Stomach (tissue), 9 donors: ENCODE data around the gene CYP2A13. TPM values are rescaled to one million over a fixed set of nuclear protein-coding genes. Genes with fewer than 3 reads are reported as not detected.

Experiments
- DNase-seq, 2 donors: peaks; one replicate each; pipeline versions ENCODE4 v3.0.0 to v3.0.0-alpha.2; 2013 to 2019
- H3K27ac ChIP-seq, 5 donors: fragments of 200-600 bp in 4 of 5; sonication (generic) in 4 of 5; one replicate each; pipeline ENCODE4 v1.5.1; 2013 to 2019; ENCODE audit warnings: mild to moderate bottlenecking in 1 of 5, moderate library complexity in 1 of 5
- H3K27me3 ChIP-seq, 3 donors: fragments of 200-600 bp; sonication (generic); one replicate each; pipeline ENCODE4 v1.5.1; 2017 to 2019; ENCODE audit warnings: mixed run types in 1 of 3
- H3K36me3 ChIP-seq, 4 donors: fragments of 200-600 bp; sonication (generic); 1 replicate in 3 of 4; 2 replicates in 1 of 4; pipeline ENCODE4 v1.5.1; 2016 to 2019
- H3K4me1 ChIP-seq, 4 donors: fragments of 200-600 bp; sonication (generic); one replicate each; pipeline ENCODE4 v1.5.1; 2016 to 2019
- H3K4me3 ChIP-seq, 4 donors: fragments of 200-600 bp; sonication (generic) in 3 of 4; one replicate each; pipeline ENCODE4 v1.5.1; 2016 to 2019; ENCODE audit warnings: mild to moderate bottlenecking in 1 of 4
- H3K9me3 ChIP-seq, 4 donors: fragments of 200-600 bp; sonication (generic); one replicate each; pipeline ENCODE4 v1.5.1; 2016 to 2019
- EP300 ChIP-seq: sonication (generic); formaldehyde crosslinking; IDR thresholded peaks from one replicate; pipeline ENCODE4 v1.6.1; 2017; ENCODE audit warnings: antibody characterized with exemption
- POLR2A ChIP-seq, 4 donors: fragments of 450-650 bp; IDR thresholded peaks; one replicate each; pipeline ENCODE4 v1.6.1; 2016; ENCODE audit warnings: antibody characterized with exemption in 4 of 4, control low read depth in 2 of 4, mild to moderate bottlenecking in 1 of 4, moderate library complexity in 1 of 4
- POLR2AphosphoS5 ChIP-seq, 3 donors: sonication (generic); formaldehyde crosslinking; IDR thresholded peaks; one replicate each; pipeline ENCODE4 v1.6.1; 2016; ENCODE audit warnings: antibody characterized with exemption in 3 of 3
- WGBS, 5 donors: extraction: QIAGEN DNeasy Blood & Tissue Kit in 3 of 5; methylation state at CpG; one replicate each; pipeline versions ENCODE4 v1.1.5 to v1.1.7; 2013 to 2018; 5-methylcytosine and 5-hydroxymethylcytosine counted together
- intact Hi-C: fragments of 100-400 bp; cut with DNase I; formaldehyde crosslinking; loops from one replicate; pipeline ENCODE4 v1.15.1; 2023; ENCODE audit warnings: low total_unique reads
- polyA plus RNA-seq, 3 donors: library from polyadenylated mRNA; stranded (reverse); fragments of 200-250 nt; gene quantifications; one replicate each; pipeline ENCODE4 v1.2.3, GENCODE V29; 2013
- total RNA-seq, 5 donors: library from RNA; depleted of rRNA; stranded (reverse); fragments of >200 nt; gene quantifications; one replicate each; pipeline versions ENCODE4 v1.1.0 to v1.2.3, GENCODE V29; 2014 to 2016
- TF ChIP-seq, protein P1 (sequence below), 7 experiments: fragments of 450-650 bp in 4 of 7; fragments of 200-600 bp in 3 of 7; sonication (generic) in 3 of 7; IDR thresholded peaks; one replicate each; pipeline ENCODE4 v1.5.1; 2016 to 2019; ENCODE audit warnings: antibody characterized with exemption in 7 of 7, control low read depth in 2 of 7, mild to moderate bottlenecking in 1 of 7
- donor health status: healthy with polysubstance abuse.
- donor health status: Bipolar disorder and iron deficiency.
- donor health status: healthy.

The CYP2A13 gene
- total and polyA plus RNA-seq, 8 donors, result not detected

- Histone ChIP-seq H3K4me3 (no peak overlapping the region), H3K27me3 (peaks cover 0 to 31% (median 0%) of the 10 kb centered on the region in 3 donors), H3K9me3 (no peaks in the 10 kb centered on the region), H3K27ac (no peak overlapping the region), H3K36me3 (no peaks in the 10 kb centered on the region), H3K4me1 (no peaks in the 10 kb centered on the region)
- 57 to 63% (median 61%) methylated on average over 7 of the region's 7 CpGs for WGBS, 5 donors
- TF ChIP-seq POLR2A (IDR thresholded peaks at IDR 0.05) (no peak), EP300 (no peak), POLR2AphosphoS5 (IDR thresholded peaks at IDR 0.05) (no peak)
- TF ChIP-seq, protein P1, sequence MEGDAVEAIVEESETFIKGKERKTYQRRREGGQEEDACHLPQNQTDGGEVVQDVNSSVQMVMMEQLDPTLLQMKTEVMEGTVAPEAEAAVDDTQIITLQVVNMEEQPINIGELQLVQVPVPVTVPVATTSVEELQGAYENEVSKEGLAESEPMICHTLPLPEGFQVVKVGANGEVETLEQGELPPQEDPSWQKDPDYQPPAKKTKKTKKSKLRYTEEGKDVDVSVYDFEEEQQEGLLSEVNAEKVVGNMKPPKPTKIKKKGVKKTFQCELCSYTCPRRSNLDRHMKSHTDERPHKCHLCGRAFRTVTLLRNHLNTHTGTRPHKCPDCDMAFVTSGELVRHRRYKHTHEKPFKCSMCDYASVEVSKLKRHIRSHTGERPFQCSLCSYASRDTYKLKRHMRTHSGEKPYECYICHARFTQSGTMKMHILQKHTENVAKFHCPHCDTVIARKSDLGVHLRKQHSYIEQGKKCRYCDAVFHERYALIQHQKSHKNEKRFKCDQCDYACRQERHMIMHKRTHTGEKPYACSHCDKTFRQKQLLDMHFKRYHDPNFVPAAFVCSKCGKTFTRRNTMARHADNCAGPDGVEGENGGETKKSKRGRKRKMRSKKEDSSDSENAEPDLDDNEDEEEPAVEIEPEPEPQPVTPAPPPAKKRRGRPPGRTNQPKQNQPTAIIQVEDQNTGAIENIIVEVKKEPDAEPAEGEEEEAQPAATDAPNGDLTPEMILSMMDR (IDR thresholded peaks at IDR 0.05), result no peak
- intact Hi-C loops, result no loop called here
- peak in 1 of 2 donors; percentile 34 for DNase-seq
These were observed 23.2 kb upstream of the CYP2A13 start for GRCh38 chr19:41064974-41065569.

DNA sequence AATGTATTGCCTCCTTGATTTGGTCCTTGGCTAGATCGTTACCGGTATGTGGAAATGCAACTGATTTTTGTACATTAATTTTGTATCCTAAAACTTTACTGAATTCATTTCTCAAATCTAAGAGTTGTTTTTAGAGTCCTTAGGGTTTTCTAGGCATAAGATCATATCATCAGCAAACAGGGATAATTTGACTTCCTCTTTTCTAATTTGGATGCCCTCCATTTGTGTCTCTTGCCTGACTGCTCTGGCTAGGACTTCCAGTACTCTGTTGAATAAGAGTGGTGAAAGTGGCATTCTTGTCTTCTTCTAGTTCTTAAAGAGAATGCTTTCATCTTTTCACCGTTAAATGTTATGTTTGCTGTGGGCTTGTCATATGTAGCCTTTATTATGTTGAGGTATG, 12.0 kb upstream of the CYP2A13 start:
- WGBS, 5 donors, result 87 to 89% (median 88%) methylated on average over 3 of the region's 3 CpGs
- Histone ChIP-seq H3K27me3 (peaks cover 0 to 33% (median 0%) of the 10 kb centered on the region in 3 donors), H3K4me1 (no peaks in the 10 kb centered on the region), H3K9me3 (peaks cover 0 to 15% (median 9%) of the 10 kb centered on the region in 4 donors), H3K36me3 (no peaks in the 10 kb centered on the region), H3K27ac (no peak overlapping the region), H3K4me3 (no peak overlapping the region)
- DNase-seq, result no peak
- no peak for TF ChIP-seq POLR2A (IDR thresholded peaks at IDR 0.05)
- TF ChIP-seq POLR2AphosphoS5 (IDR thresholded peaks at IDR 0.05), result no peak
- intact Hi-C loops, result no loop called here

DNA sequence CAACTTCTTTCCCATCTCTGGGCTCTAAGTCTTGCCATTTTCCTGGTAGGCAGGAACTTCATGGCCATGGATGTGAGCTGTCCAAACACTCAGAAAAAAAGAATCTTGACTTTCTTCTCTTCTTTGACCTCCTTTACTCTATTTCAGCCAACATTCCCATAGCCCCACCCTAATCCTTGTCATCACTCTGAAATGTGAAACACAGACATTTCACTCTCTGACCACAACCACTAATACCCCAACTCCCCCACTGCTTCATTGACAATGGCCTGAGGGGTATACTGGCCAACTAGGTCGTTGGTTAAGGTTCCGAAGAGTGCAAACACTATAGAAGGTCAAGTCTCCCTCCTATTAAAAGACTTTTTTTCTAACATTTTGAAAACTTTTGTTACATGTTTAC, 4.7 kb upstream of the CYP2A13 start:
- DNase-seq, result peak in 1 of 2 donors; percentile 4
- no peaks in the 10 kb centered on the region for H3K36me3 ChIP-seq
- peaks cover 0 to 35% (median 6%) of the 10 kb centered on the region in 3 donors for H3K27me3 ChIP-seq
- no peak for TF ChIP-seq POLR2AphosphoS5 (IDR thresholded peaks at IDR 0.05)
- no peak for TF ChIP-seq EP300
- TF ChIP-seq, protein P1 (IDR thresholded peaks at IDR 0.05), result no peak
- TF ChIP-seq POLR2A (IDR thresholded peaks at IDR 0.05), result no peak
- H3K4me3 ChIP-seq, result no peak overlapping the region
- H3K27ac ChIP-seq, result no peak overlapping the region
- H3K9me3 ChIP-seq, result peaks cover 0 to 15% (median 9%) of the 10 kb centered on the region in 4 donors
- 30 to 61% (median 47%) methylated on average over 2 of the region's 2 CpGs for WGBS, 5 donors
- no peaks in the 10 kb centered on the region for H3K4me1 ChIP-seq
- intact Hi-C loops, result no loop called here

DNA sequence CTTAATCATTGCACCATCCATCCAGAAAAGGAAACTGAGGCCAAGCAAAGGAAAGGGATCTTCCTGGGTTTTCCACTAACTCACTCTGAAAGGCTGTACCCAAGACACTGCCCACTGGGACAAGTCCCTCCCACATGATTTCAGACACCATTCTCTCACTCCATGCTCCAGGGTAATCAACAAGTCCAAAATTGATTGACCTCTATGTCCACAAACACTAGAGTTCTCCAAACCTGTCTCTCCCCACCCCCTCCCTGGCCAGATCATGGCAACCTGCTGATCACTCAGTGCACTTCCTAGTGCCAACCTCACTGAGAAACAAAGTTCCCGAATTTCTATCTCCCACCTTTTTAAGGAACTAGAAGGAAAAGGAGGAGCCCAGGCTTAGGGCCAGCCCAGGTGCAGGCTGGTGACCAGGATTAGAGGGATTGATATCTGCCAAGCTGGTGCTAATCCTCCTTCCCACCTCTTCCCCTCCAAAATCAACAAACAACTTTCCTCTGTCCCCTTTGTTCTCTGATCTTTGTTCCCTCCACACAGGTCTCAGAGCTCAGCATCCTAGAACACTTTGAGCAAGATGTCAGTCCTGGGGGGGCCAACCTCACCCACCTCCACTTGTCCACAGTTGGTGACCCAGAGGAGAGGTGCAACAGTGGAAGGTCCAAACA, 2.4 kb upstream of the CYP2A13 start:
- Histone ChIP-seq H3K27me3 (peaks cover 0 to 56% (median 28%) of the 10 kb centered on the region in 3 donors), H3K36me3 (no peaks in the 10 kb centered on the region), H3K9me3 (no peaks in the 10 kb centered on the region), H3K4me1 (peaks cover 0 to 6% (median 0%) of the 10 kb centered on the region in 4 donors), H3K27ac (no peak overlapping the region), H3K4me3 (no peak overlapping the region)
- no peak for DNase-seq
- no peak for TF ChIP-seq POLR2A (IDR thresholded peaks at IDR 0.05)
- TF ChIP-seq EP300, result no peak
- TF ChIP-seq, protein P1 (IDR thresholded peaks at IDR 0.05), result no peak
- no peak for TF ChIP-seq POLR2AphosphoS5 (IDR thresholded peaks at IDR 0.05)
- 26 to 65% (median 52%) methylated on average over 1 of the region's 1 CpG for WGBS, 5 donors
- intact Hi-C loops, result no loop called here

- intact Hi-C loops, result no loop called here
- Histone ChIP-seq H3K9me3 (no peaks in the 10 kb centered on the region), H3K4me3 (no peak overlapping the region), H3K27me3 (peaks cover 0 to 76% (median 30%) of the 10 kb centered on the region in 3 donors), H3K27ac (no peak overlapping the region), H3K4me1 (peaks cover 0 to 6% (median 0%) of the 10 kb centered on the region in 4 donors), H3K36me3 (no peaks in the 10 kb centered on the region)
- TF ChIP-seq POLR2AphosphoS5 (IDR thresholded peaks at IDR 0.05), result no peak
- TF ChIP-seq EP300, result no peak
- TF ChIP-seq POLR2A (IDR thresholded peaks at IDR 0.05), result no peak
- TF ChIP-seq, protein P1 (IDR thresholded peaks at IDR 0.05), result no peak
- no peak for DNase-seq
- 1 to 5% (median 3%) methylated on average over 19 to 32 of the region's 32 CpGs for WGBS, 5 donors
These were observed 1.7 kb downstream of the CYP2A13 start for GRCh38 chr19:41089959-41090358.
